ENCODE data around the gene SPPL2C.

SPPL2C gene

DNA sequence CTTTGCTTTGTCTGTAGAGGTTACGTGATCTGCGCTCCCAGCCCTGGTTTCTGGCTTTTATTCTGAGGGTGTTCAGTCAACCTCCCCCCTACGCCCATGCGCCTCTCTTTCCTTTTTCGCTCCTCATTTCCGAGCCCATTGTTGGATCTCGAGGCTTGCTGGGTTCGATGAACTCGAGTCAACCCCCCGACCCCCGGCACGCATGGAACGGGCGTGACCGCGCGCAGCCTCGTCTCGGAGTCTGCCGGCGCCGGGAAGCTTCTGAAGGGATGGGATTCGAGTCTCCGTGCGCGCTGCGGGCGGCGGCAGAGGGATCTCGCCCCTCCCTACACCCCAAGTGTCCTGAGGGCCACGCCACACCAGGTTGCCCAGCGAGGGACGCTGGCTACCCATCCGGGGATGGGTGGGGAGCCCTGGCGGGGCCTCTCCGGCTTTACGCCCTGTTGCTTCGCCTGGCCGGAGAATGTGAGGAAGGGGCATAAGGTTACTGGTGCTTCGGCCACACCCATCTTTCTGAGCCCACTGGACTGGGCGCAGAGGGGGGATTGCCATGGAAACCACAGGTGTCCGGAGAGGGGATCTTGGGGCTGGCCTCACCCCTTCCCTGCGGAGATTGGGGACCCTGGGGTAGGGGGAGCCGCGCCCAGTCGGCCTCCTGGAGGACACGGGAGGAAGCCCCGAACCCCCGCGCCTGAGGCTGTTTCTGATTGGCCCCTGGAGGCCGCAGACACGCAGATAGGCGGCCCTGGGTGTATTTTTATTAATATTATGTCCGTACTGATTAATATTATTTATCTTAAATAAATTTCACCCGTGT, 51.5 kb downstream of the SPPL2C start:
- TF ChIP-seq CTCF (conservative IDR thresholded peaks at IDR 0.05): no peak
- no peak for TF ChIP-seq ZFX (IDR thresholded peaks at IDR 0.05)

More for the DNA sequence above, 51.5 kb downstream of the SPPL2C start:
- H3K27ac ChIP-seq: no peak overlapping the region
